GM12873 (cell line): ENCODE data around the gene ATRIP.

Source experiments
- CTCF ChIP-seq: IDR thresholded peaks from 2 replicates; pipeline ENCODE4 v1.5.1; 2012; ENCODE audit warnings: low read depth, mild to moderate bottlenecking, moderate library complexity, low read length, control low read depth; ENCODE audit not compliant: insufficient read depth; ENCODE audit errors: missing control alignments

The ATRIP gene

GRCh38 chr3:48436855-48437254 is 9.7 kb upstream of the ATRIP start:
- TF ChIP-seq CTCF = no peak

- no peak for TF ChIP-seq CTCF
Measured at GRCh38 chr3:48437812-48438211, 8.7 kb upstream of the ATRIP start.

- no peak for TF ChIP-seq CTCF
Measured at GRCh38 chr3:48439820-48440589, 6.5 kb upstream of the ATRIP start, which contains the start of the genes CCDC51 and TMA7. Gene CCDC51 (minus strand): TSS chr3:48440119. CDS start chr3:48435128, 4,991 bp downstream. Gene TMA7 (plus strand): TSS chr3:48440257. CDS start chr3:48440297, 40 bp downstream.

GRCh38 chr3:48440590-48440958 is 6.0 kb upstream of the ATRIP start:
- no peak for TF ChIP-seq CTCF

GRCh38 chr3:48441940-48442339 is 4.6 kb upstream of the ATRIP start:
- TF ChIP-seq CTCF = no peak

- TF ChIP-seq CTCF = no peak
Measured at GRCh38 chr3:48445277-48445882, 1.2 kb upstream of the ATRIP start.

- TF ChIP-seq CTCF = no peak
Measured at GRCh38 chr3:48446043-48446424, 503 bp upstream of the ATRIP start.
